ENCODE results near the gene FAN1. TPM values are rescaled to one million over a fixed set of nuclear protein-coding genes. Genes with fewer than 3 reads are reported as not detected.

Gene FAN1
- total RNA-seq, 1 donor from 2014 or later = 26.6 TPM

DNA sequence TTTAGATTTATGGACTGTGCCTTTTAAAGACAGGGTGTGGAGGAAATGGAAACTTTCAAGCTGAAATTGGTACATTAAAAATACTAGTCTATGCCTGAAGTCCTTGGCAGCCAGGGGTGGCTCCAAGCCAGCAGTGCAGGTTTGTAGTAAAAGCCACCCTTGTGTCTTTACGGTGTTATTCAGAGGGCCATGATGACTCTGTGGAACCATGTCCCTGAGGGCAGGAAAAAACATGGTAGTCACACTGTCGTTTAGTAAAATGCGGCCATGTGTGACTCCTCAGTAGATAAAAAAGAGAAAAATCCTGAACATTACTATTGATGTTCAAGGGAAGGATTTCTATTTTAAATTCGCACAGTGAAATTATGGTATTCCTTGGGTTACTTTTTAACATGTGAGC lies 2.7 kb downstream of the FAN1 start:
- Mint-ChIP-seq H3K36me3 (ENCODE audit: insufficient read depth) (peaks cover 6% of the 10 kb centered on the region), H3K4me1 (ENCODE audit: low read depth) (peaks cover 9% of the 10 kb centered on the region), H3K27ac (no peak overlapping the region), H3K4me3 (ENCODE audit: low read depth) (no peak overlapping the region), H3K27me3 (no peaks in the 10 kb centered on the region), H3K9me3 (ENCODE audit: low read depth) (no peaks in the 10 kb centered on the region)
- TF ChIP-seq, protein P1, sequence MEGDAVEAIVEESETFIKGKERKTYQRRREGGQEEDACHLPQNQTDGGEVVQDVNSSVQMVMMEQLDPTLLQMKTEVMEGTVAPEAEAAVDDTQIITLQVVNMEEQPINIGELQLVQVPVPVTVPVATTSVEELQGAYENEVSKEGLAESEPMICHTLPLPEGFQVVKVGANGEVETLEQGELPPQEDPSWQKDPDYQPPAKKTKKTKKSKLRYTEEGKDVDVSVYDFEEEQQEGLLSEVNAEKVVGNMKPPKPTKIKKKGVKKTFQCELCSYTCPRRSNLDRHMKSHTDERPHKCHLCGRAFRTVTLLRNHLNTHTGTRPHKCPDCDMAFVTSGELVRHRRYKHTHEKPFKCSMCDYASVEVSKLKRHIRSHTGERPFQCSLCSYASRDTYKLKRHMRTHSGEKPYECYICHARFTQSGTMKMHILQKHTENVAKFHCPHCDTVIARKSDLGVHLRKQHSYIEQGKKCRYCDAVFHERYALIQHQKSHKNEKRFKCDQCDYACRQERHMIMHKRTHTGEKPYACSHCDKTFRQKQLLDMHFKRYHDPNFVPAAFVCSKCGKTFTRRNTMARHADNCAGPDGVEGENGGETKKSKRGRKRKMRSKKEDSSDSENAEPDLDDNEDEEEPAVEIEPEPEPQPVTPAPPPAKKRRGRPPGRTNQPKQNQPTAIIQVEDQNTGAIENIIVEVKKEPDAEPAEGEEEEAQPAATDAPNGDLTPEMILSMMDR (IDR thresholded peaks at IDR 0.05; ENCODE audit: unreplicated experiment) = no peak
- DNase-seq (ENCODE audit: low spot score, unreplicated experiment) = no peak

DNA sequence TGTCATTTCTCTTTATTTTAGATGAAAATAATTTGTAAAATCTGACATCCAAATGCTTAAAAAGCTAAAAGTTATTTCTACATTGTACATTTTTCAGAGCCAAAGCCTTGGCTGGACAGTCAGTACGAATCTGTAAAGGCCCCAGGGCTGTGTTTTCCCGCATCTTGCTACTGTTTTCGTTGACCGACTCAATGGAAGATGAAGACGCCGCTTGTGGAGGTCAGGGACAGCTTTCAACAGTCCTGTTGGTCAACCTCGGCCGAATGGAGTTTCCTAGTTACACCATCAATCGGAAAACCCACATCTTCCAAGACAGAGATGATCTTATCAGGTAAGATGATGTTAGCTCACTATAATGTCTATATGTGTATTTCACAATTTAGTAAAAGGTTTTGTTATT lies 10.0 kb downstream of the FAN1 start:
- Mint-ChIP-seq H3K4me1 (ENCODE audit: low read depth) (no peaks in the 10 kb centered on the region), H3K4me3 (ENCODE audit: low read depth) (no peak overlapping the region), H3K27me3 (no peaks in the 10 kb centered on the region), H3K27ac (no peak overlapping the region), H3K9me3 (ENCODE audit: low read depth) (no peaks in the 10 kb centered on the region), H3K36me3 (ENCODE audit: insufficient read depth) (peaks cover 18% of the 10 kb centered on the region)
- no peak for DNase-seq (ENCODE audit: low spot score, unreplicated experiment)
- TF ChIP-seq, protein P1 (IDR thresholded peaks at IDR 0.05; ENCODE audit: unreplicated experiment) = no peak

DNA sequence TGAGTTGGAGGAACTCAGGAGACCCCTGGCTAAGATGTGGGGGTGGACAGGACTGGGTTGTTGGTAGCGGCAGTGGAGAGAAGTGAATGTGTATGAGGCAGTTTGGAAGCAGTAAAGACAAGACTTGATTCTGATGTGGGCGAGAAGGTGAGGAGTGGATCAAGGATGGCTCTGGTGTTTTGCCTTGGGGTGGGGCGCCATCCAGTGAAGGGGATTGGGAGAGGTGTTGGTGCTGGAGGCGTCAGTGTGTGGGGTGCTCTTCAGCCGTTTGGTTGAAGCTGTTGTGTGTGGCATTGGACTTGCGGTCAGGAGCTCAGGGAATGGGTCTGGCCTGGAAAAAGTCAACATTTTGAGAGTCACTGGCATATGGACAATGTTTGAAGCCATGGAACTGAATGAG lies 13.3 kb downstream of the FAN1 start:
- H3K9me3 Mint-ChIP-seq (ENCODE audit: low read depth) = no peaks in the 10 kb centered on the region
- H3K27ac Mint-ChIP-seq = peak overlapping the region; percentile 3
- TF ChIP-seq, protein P1 (IDR thresholded peaks at IDR 0.05; ENCODE audit: unreplicated experiment) = no peak
- H3K4me1 Mint-ChIP-seq (ENCODE audit: low read depth) = no peaks in the 10 kb centered on the region
- H3K4me3 Mint-ChIP-seq (ENCODE audit: low read depth) = no peak overlapping the region
- H3K27me3 Mint-ChIP-seq = no peaks in the 10 kb centered on the region
- H3K36me3 Mint-ChIP-seq (ENCODE audit: insufficient read depth) = peaks cover 18% of the 10 kb centered on the region
- no peak for DNase-seq (ENCODE audit: low spot score, unreplicated experiment)

DNA sequence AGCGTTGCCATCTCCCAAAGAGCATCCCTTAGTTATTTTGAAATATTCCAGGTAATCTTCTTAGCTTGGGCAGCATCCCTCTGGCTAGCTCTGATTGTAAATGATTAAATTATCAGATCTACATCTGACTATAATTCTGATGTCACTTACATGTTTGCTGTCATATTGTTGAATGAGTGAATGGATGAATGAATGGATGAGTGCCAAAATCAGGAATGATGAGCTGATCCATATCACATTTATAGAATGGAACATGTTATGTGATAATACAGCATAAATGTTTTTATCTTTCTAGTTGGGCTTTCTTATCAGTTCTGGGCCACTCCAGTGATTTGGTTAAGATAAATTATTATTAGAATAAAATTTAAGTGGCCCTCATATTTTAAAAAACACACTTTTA lies 14.0 kb downstream of the FAN1 start:
- no peaks in the 10 kb centered on the region for H3K27me3 Mint-ChIP-seq
- no peak overlapping the region for H3K4me3 Mint-ChIP-seq (ENCODE audit: low read depth)
- peaks cover 21% of the 10 kb centered on the region for H3K36me3 Mint-ChIP-seq (ENCODE audit: insufficient read depth)
- no peaks in the 10 kb centered on the region for H3K4me1 Mint-ChIP-seq (ENCODE audit: low read depth)
- H3K27ac Mint-ChIP-seq = no peak overlapping the region
- H3K9me3 Mint-ChIP-seq (ENCODE audit: low read depth) = no peaks in the 10 kb centered on the region
- TF ChIP-seq, protein P1 (IDR thresholded peaks at IDR 0.05; ENCODE audit: unreplicated experiment) = no peak
- no peak for DNase-seq (ENCODE audit: low spot score, unreplicated experiment)

DNA sequence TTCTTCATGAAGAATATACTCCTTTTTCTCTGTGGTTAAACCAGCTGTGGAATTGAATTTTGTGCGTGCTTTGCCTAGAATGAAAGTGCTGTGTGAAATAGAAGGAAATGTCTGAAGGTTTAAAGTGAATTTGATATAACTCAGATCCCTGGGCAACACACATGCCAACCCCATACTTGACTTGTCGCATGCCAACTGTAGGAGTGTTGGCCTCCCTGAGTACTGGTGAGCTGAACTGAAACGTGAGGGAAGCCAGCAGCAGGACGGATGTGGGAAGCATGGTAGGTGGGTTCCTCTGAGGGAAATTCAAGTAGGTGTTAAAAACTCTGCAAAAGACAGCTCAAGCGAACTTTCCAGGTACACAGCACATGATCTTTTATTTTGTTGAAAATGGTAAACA lies 14.7 kb downstream of the FAN1 start:
- Mint-ChIP-seq H3K36me3 (ENCODE audit: insufficient read depth) (peaks cover 21% of the 10 kb centered on the region), H3K27ac (no peak overlapping the region)

More for the DNA sequence above, 14.7 kb downstream of the FAN1 start:
- Mint-ChIP-seq H3K4me3 (ENCODE audit: low read depth) (no peak overlapping the region), H3K4me1 (ENCODE audit: low read depth) (no peaks in the 10 kb centered on the region), H3K9me3 (ENCODE audit: low read depth) (no peaks in the 10 kb centered on the region), H3K27me3 (no peaks in the 10 kb centered on the region)
- TF ChIP-seq, protein P1 (IDR thresholded peaks at IDR 0.05; ENCODE audit: unreplicated experiment) = no peak
- DNase-seq (ENCODE audit: low spot score, unreplicated experiment) = no peak
